ENCODE data around the gene CCDC8.
"Not testable (repeated sequence)": the region's sequence is repeated elsewhere in the genome, so short reads cannot be mapped to it uniquely, and the experiment has no call there.

CCDC8 gene

DNA sequence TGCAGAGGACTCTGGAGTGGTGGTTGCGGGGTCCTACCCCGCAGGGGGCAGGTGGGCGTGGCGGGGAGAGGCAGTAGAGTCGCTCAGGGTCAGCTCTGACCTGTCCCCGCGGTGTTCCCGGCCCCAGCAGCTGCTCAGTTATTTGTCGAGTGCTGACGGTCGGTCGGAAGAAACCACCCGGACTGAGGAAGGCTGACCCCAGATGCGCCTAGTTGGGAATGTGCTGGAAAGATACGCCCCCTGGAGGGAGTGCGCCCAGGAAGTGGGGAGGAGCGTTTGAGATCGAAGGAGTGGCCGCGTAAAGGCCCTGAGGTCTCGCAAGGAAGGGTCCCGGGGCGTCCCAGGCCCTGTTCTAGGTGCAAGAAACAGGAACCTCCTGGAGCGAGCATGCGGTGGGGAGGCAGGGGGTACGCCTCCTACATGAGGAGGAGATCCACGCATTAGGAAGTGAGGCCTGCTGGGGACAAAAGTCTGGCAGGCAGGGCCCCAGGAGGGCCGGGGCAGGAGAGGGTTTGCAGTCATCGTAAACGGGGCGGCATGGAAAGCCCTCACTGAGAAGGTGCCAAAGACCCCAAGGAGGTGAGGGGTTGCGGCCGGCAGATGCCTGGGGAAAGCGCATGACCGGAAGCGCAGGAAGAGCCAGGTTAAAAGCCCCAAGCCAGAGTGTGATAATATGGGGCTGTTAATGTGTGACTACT, 9.2 kb downstream of the CCDC8 start:
- no peak for DNase-seq

GRCh38 chr19:46402725-46403124, 10.6 kb downstream of the CCDC8 start:
- DNase-seq, result no peak

GRCh38 chr19:46397801-46398479, 15.4 kb downstream of the CCDC8 start:
- DNase-seq, result not testable (repeated sequence)

DNA sequence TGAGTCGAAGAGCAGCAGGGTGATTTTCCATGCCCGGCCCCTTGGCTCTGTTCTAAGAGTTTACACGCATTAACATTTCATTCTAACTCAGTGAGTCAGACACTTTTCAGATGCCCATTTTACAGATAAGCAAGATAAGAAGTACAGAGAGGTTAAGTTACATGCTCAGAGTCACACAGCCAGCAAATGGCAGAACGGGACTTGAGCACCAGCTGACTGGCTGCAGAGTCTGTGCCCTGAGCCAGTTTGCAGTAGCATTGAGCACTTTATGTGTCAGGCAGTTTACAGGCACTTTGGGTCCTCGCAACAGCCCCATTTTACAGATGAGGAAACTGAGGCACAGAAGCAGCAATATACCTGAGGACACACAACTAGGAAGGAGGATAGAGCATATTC, 19.0 kb downstream of the CCDC8 start:
- DNase-seq, result no peak

- DNase-seq, result no peak
These were observed 19.6 kb downstream of the CCDC8 start for GRCh38 chr19:46393456-46394401.

DNA sequence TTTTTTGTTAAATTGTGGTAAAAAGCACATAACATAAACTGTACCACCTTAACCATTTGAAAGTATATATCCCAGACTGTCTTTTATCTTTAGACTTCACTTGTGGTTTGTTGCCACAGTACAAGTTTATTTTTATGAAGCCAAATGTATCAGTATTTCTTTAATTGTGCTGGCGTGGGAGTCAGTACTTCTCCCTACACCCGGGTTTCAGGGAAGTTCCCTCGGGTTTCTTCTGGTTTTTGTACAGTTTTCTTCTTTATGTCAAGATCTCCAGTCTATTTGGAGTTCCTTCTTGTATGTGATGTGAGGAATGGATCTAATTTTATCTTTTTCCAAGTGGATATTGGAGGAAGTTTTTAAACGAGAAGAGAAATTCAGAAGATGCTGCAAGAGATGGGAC, 20.5 kb downstream of the CCDC8 start:
- DNase-seq, result no peak

DNA sequence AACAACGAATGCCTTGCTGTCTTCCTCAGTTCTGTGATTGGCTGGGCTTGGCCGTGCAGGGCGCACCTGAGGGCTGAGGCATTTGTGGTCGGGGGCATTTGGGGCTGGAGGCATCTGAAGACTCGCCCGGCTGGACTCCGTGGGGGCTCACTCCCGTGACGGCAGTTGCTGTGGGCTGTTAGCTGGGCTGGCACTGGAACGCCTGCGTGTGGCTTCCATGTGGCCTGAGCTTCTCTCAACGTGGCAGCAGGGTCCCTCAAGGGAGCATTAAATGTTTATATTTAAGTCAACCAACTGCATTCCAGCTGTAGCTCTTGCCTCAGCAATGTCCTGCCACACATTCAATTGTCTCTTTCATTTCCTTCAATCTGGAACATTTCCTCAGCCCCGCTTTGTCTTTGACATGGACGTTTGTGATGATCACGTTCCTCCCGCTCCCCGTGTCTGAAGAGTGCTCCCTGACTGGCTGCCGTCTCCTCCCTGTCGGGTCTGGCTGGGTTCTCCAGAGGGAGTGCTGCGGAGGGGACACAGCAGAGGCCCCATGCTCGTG, 21.0 kb downstream of the CCDC8 start:
- no peak for DNase-seq

- DNase-seq, result no peak
These were observed 21.8 kb downstream of the CCDC8 start for GRCh38 chr19:46391296-46392251.

DNA sequence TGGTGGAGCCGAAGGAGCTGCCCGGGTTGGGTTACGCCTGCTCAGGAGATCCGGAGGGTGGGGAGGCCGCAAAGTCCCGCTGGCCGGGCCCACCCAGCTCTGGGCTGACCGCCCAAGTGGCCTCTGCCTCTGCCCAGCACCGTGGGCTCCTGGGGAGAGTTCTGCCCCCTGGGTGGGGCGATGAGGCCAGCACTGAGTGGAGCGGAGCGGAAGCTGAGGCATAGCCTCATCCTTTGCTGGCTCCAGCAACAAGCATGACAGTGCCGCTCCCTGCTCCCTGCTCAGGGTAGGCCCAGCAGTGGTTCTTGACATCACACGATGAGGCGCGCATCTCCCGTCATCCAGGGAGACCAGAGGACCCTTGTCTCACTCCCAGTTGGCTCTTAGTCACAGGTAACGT, 22.5 kb downstream of the CCDC8 start:
- no peak for DNase-seq

- no peak for DNase-seq
These were observed 23.1 kb downstream of the CCDC8 start for GRCh38 chr19:46390121-46390858.

DNA sequence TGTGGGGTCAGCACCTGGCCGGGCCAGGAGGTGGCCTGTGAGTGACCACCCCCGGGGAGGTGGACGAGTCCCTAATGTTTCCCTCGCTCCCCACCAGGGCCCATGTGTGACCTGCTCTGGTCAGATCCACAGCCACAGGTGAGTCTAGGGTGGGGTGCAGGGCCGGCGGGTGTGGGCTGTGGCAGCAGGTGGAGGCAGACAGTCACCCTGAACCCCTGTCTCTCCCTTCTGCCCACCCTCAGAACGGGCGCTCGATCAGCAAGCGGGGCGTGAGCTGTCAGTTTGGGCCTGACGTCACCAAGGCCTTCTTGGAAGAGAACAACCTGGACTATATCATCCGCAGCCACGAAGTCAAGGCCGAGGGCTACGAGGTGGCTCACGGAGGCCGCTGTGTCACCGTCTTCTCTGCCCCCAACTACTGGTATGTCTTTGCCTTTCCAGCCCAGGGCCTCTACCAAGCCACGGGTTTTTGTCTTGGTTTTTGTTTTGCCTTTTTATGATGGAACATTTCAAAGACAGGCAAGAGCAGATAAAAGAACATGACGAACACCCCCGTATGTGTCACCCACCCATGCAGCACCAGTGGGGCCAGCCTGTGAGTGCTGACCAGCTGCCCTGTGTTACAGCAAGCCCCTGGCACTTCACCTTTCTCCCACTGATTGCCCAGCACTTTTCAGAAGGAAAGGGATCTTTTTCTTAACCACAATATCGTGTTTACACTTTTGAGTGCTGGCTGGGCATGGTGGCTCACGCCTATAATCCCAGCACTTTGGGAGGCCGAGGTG, 24.9 kb downstream of the CCDC8 start:
- no peak for DNase-seq

GRCh38 chr19:46387713-46388130, 25.6 kb downstream of the CCDC8 start:
- DNase-seq, result no peak

GRCh38 chr19:46386996-46387712, 26.2 kb downstream of the CCDC8 start:
- DNase-seq, result no peak

GRCh38 chr19:46386151-46386550, 27.2 kb downstream of the CCDC8 start:
- no peak for DNase-seq

DNA sequence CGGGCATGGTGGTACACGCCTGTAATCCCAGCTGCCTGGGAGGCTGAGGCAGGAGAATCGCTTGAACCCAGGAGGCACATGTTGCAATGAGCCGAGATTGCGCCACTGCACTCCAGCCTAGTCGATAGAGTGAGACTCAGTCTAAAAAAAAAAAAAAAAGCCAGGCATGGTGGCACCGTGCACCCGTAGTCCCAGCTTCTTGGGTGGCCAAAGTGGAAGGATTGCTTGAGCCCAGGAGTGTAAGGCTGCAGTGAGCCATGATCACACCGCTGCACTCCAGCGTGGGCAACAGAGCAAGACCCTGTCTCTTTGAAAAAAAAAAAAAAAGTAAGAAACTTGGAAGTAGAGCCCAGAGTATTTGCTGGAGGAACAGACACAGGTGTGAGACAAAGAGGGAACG, 27.7 kb downstream of the CCDC8 start:
- DNase-seq, result no peak

DNA sequence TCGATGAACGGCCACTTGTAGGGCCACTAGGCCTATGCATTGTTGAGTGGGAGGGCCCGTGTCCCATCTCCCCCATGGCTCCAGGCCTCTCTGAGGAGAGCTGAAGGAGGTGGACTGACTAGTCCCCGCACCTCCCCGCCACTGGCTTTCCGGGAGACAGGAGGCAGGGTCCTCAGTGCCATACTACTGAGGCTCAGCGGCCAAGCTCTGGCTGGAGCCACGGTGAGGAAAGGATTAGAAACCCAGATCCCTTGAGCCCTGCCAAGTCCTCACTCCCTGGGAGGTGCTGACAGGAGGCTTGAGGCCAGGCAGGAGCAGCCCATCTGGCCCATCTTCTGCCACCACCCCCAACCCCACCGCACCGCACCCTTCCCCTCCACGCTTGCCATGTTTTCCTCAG, 29.0 kb downstream of the CCDC8 start:
- no peak for DNase-seq

GRCh38 chr19:46383846-46384245, 29.5 kb downstream of the CCDC8 start:
- DNase-seq, result no peak

GRCh38 chr19:46383171-46383815, 30.1 kb downstream of the CCDC8 start:
- DNase-seq, result no peak

GRCh38 chr19:46381756-46382345, 31.5 kb downstream of the CCDC8 start:
- no peak for DNase-seq

Data from stimulated activated CD4-positive, alpha-beta T cell treated with anti-CD3 and anti-CD28 coated beads, Interleukin-1b, Interleukin-23, amount 100 ng/mL, for 48 hours (primary cell).